Activated CD4-positive, alpha-beta T cell treated with anti-CD3 and anti-CD28 coated beads, Interleukin-2, amount 10 ng/mL, durations not matched to agents 24 days and 14 days (primary cell): ENCODE measurements around the gene RCAN3. TPM values are rescaled to one million over a fixed set of nuclear protein-coding genes. Genes with fewer than 3 reads are reported as not detected.

Source experiments
- DNase-seq: peaks from one replicate; pipeline ENCODE4 v3.0.0; 2022
- H3K27ac Mint-ChIP-seq: one replicate; pipeline ENCODE4 v1.8.0; 2022; ENCODE audit warnings: mild to moderate bottlenecking, mixed read lengths
- H3K27me3 Mint-ChIP-seq: one replicate; pipeline ENCODE4 v1.8.0; 2022; ENCODE audit warnings: mixed read lengths
- H3K36me3 Mint-ChIP-seq: one replicate; pipeline ENCODE4 v1.8.0; 2022; ENCODE audit warnings: low read depth, mild to moderate bottlenecking, mixed read lengths
- H3K4me1 Mint-ChIP-seq: one replicate; pipeline ENCODE4 v1.8.0; 2021; ENCODE audit warnings: mixed read lengths
- H3K4me3 Mint-ChIP-seq: one replicate; pipeline ENCODE4 v1.8.0; 2022; ENCODE audit warnings: mild to moderate bottlenecking, moderate library complexity, mixed read lengths
- H3K9me3 Mint-ChIP-seq: one replicate; pipeline ENCODE4 v1.8.0; 2021; ENCODE audit warnings: mixed read lengths
- intact Hi-C: fragments of 100-400 bp; cut with micrococcal nuclease; formaldehyde crosslinking; loops from one replicate; pipeline ENCODE4 v1.15.1; 2023
- total RNA-seq: library from RNA; stranded (reverse); gene quantifications from 2 replicates; pipeline ENCODE4 v1.2.3, GENCODE V29; 2022

The RCAN3 gene
- total RNA-seq, 1 donor from 2014 or later: 31.6 TPM

DNA sequence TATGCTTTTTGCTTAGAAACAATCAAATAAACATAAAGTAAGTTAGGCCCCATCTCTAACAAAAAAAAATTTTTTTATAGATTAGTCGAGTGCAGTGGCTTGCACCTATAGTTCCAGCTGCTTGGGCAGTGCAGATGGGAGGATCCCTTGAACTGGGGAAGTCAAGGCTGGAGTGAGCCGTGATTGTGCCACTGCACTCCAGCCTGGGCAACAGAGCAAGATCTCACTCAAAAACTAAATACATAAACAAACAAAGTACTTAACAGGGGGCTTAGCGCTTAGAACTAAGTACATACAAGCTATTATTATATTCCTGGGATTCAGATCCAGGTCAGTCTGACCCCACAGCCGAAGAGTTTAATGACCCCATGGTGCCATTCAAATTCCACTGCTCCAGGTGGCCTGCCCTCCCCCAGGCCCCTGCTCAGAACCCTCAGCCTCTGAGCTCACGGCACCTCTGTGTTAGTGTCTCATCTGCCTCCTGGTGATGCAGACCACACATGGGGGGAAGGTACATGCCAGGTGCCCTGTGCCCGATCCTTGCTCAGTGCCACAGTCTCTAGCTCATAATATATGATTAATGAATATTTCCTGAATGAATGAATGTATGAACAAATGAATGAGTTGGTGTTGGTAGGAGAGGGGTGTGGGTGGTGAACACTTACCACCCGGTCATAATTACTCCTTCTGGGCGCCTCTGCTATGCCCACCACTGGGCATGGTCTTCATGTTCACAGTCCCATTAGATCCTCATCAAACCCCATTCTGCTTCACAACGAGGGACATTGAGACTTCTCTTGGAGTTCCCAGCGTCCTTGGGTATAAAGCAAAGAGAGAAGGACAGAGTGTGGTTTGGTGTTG, 67.9 kb downstream of the RCAN3 start:
- no peak overlapping the region for H3K27ac Mint-ChIP-seq
- intact Hi-C loops: no loop called here
- peaks cover 5% of the 10 kb centered on the region for H3K27me3 Mint-ChIP-seq
- H3K36me3 Mint-ChIP-seq: no peaks in the 10 kb centered on the region
- no peak for DNase-seq
- H3K4me3 Mint-ChIP-seq: no peak overlapping the region
- H3K9me3 Mint-ChIP-seq: no peaks in the 10 kb centered on the region
- peaks cover 7% of the 10 kb centered on the region for H3K4me1 Mint-ChIP-seq

DNA sequence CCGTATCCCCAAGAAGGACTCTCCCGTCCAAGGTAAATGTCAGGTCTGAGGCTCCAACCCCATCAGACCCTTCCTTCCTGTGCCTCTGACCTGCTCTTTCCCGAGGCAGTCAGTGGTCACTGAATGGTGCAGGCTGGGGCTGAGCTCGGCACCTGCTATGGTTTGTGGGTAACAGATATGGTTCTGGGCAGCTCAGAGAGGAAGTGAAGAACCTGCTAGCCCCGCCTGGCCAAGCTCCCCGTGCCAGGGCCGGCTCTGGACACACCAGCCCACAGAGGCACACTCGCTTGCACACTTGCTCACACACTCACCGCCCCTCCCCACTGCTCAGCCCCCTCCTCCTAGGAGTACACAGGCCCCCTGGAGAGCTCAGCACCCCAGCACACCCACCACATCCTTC, 69.7 kb downstream of the RCAN3 start:
- intact Hi-C loops: no loop called here
- H3K36me3 Mint-ChIP-seq: no peaks in the 10 kb centered on the region
- H3K27ac Mint-ChIP-seq: no peak overlapping the region
- no peak overlapping the region for H3K4me3 Mint-ChIP-seq
- peaks cover 1% of the 10 kb centered on the region for H3K27me3 Mint-ChIP-seq
- no peak for DNase-seq
- peaks cover 2% of the 10 kb centered on the region for H3K4me1 Mint-ChIP-seq
- no peaks in the 10 kb centered on the region for H3K9me3 Mint-ChIP-seq

DNA sequence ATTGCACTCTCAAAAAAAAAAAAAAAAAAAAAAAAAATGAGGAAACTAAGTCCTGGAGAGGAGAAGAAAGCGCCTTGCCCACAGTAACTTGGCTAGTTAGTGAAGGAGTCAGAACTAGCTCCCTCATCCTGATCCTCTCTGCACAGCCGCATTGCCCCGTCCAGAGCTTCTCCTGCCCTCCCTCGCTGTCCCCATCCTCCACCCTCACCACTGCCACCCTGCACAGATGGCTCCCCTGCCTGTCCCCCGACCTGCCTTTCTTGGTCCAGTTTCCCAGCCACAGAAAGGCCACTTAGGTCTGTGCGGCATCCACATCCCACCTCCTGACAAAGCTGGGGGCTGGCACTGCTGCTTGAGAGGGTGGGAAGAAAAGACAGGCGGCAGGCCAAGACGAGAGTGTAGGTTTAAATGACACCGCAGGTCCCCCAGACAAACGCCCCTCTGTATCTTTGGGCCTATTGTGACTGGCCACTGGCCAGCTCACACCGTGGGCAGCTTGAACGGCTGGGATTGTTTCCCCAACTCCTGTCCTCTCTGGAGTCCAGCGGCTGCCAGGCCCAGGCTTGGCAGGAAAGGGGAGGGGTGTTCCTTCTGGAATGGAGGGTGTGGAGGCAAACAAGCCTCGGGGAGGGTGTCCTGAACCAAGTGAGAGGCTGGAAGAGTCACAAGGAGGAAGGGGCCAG, 73.4 kb downstream of the RCAN3 start:
- DNase-seq: no peak
- Mint-ChIP-seq H3K9me3 (no peaks in the 10 kb centered on the region), H3K36me3 (no peaks in the 10 kb centered on the region), H3K27ac (no peak overlapping the region), H3K27me3 (peaks cover 3% of the 10 kb centered on the region), H3K4me1 (no peaks in the 10 kb centered on the region), H3K4me3 (no peak overlapping the region)
- intact Hi-C loops: no loop called here

- Mint-ChIP-seq H3K4me1 (no peaks in the 10 kb centered on the region), H3K27ac (no peak overlapping the region), H3K4me3 (no peak overlapping the region), H3K27me3 (peaks cover 3% of the 10 kb centered on the region), H3K36me3 (no peaks in the 10 kb centered on the region), H3K9me3 (no peaks in the 10 kb centered on the region)
- intact Hi-C loops: no loop called here
- no peak for DNase-seq
Observed at GRCh38 chr1:24578846-24579245, 76.2 kb downstream of the RCAN3 start.

DNA sequence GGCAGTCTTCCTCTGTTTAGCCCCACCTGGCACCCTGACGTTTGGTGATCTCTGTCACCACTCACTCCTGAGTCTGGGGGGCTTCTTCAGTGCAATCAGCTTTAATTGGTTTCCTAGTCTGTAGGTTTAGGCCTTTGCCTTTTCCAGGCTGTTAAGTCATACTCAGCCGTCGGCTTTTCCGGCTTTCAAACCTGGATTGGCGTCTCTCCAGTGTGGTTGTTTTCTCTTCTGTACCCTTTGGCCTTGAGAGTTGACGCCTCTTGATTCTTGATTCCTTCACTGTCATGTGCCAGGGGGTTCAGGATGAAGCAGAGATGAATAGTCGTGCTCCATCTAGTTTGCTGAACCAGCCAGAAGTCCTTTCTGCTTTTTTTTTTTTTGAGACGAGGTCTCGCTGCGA, 78.1 kb downstream of the RCAN3 start:
- no peaks in the 10 kb centered on the region for H3K36me3 Mint-ChIP-seq
- no peak for DNase-seq
- H3K9me3 Mint-ChIP-seq: no peaks in the 10 kb centered on the region
- intact Hi-C loops: no loop called here
- H3K4me3 Mint-ChIP-seq: no peak overlapping the region
- no peaks in the 10 kb centered on the region for H3K4me1 Mint-ChIP-seq
- peaks cover 10% of the 10 kb centered on the region for H3K27me3 Mint-ChIP-seq
- H3K27ac Mint-ChIP-seq: no peak overlapping the region

DNA sequence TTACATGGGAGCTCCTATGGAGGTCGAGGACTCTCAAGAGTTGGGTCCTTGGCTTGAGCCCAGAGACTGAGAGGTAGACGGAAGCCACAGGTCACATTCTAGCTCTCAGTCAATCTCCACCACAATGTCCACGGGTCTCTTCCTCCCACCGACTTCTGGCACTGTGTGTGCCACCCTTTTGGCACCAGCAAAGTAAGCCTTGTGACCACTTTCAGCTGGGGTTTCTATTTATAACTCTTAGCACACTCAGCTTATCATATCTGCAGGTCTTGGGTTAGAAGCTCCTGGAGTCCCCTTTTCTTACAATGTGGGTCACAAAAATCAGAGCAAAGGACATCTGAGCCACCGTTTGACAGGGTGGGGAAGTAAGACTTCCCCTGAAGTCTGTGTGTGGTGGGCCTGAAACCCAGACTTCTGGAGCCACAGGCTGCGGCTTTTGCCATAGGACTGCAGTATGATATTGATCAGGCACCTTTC, 81.6 kb downstream of the RCAN3 start:
- no peaks in the 10 kb centered on the region for H3K9me3 Mint-ChIP-seq
- peaks cover 7% of the 10 kb centered on the region for H3K4me1 Mint-ChIP-seq
- intact Hi-C loops: no loop called here
- peaks cover 10% of the 10 kb centered on the region for H3K27me3 Mint-ChIP-seq
- H3K36me3 Mint-ChIP-seq: no peaks in the 10 kb centered on the region
- H3K4me3 Mint-ChIP-seq: no peak overlapping the region
- H3K27ac Mint-ChIP-seq: no peak overlapping the region
- DNase-seq: no peak

GRCh38 chr1:24586119-24586518, 83.5 kb downstream of the RCAN3 start:
- Mint-ChIP-seq H3K27ac (no peak overlapping the region), H3K4me3 (no peak overlapping the region), H3K4me1 (peaks cover 7% of the 10 kb centered on the region), H3K36me3 (no peaks in the 10 kb centered on the region), H3K9me3 (no peaks in the 10 kb centered on the region), H3K27me3 (peaks cover 10% of the 10 kb centered on the region)
- no peak for DNase-seq
- intact Hi-C loops: loop anchor here (2.0 to 5.0 kb wide), 3 partner anchors 45 to 169 kb away; partner anchors contain the start of gene NIPAL3

- peaks cover 8% of the 10 kb centered on the region for H3K4me1 Mint-ChIP-seq
- H3K4me3 Mint-ChIP-seq: no peak overlapping the region
- H3K9me3 Mint-ChIP-seq: no peaks in the 10 kb centered on the region
- intact Hi-C loops: loop anchor here (2.0 to 5.0 kb wide), 3 partner anchors 46 to 170 kb away; partner anchors contain the start of gene NIPAL3
- H3K27me3 Mint-ChIP-seq: peaks cover 12% of the 10 kb centered on the region
- DNase-seq: peak; percentile 89
- no peaks in the 10 kb centered on the region for H3K36me3 Mint-ChIP-seq
- no peak overlapping the region for H3K27ac Mint-ChIP-seq
Observed at GRCh38 chr1:24586970-24587820, 84.6 kb downstream of the RCAN3 start.

DNA sequence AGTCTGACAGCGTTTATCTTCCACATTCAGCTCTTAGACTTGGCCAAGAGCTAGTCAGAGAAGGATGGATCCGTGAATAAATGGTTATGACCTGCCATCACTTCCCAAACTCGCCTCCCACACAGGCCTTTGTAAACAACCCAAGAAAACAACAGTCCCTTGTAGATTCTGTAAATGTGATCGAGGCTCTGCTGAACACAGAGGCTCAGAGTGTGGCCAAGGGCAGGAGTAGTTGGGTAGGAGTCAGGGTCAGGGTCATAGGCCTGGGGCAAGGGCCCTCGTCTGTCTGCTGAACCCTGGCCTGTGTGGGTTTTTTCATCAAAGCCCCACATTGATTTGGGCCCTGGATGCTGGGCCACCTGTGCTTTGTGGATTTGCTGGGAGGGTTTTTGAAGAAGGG, 85.9 kb downstream of the RCAN3 start:
- Mint-ChIP-seq H3K4me1 (peaks cover 8% of the 10 kb centered on the region), H3K27ac (no peak overlapping the region), H3K36me3 (no peaks in the 10 kb centered on the region), H3K27me3 (peaks cover 12% of the 10 kb centered on the region), H3K4me3 (no peak overlapping the region), H3K9me3 (no peaks in the 10 kb centered on the region)
- intact Hi-C loops: loop anchor here (5.0 kb wide), 2 partner anchors 49 to 171 kb away; partner anchors contain the start of gene NIPAL3
- DNase-seq: no peak

DNA sequence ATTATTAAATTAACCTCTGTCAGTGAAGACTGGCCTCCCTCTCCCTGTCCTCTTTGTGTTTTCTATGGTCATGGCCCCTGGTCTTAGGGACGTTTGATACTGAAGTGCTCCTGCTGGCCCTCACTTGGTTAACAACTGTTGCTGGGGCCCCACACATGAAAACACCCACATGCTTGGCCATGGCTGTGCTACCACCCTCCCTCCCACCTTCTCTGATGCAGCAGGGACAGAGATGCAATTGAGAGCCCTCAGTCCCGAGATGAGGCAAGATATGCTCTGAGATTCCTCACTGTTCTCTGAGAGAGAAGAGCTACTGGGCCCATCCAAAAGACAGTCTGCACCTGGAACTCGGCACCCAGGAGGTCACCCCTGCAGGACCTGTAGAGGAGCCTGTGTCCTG, 86.6 kb downstream of the RCAN3 start:
- Mint-ChIP-seq H3K27ac (peak overlapping the region; percentile 12), H3K36me3 (no peaks in the 10 kb centered on the region), H3K4me1 (peaks cover 8% of the 10 kb centered on the region), H3K9me3 (no peaks in the 10 kb centered on the region), H3K27me3 (peaks cover 12% of the 10 kb centered on the region), H3K4me3 (no peak overlapping the region)
- intact Hi-C loops: loop anchor here (5.0 kb wide), 2 partner anchors 48 to 172 kb away; partner anchors contain the start of gene NIPAL3
- DNase-seq: no peak

Other genes with a start within 250 kb of the RCAN3 start
- gene GRHL3, start 183.5 kb upstream of the RCAN3 start, total RNA-seq: not detected in 2 replicates
- 3.8 and 5.0 TPM in 2 replicates for gene STPG1, start 89.1 kb upstream of the RCAN3 start, total RNA-seq
- 25.1 and 26.3 TPM in 2 replicates for gene NIPAL3, start 87.0 kb upstream of the RCAN3 start, total RNA-seq
- gene NCMAP, start 53.3 kb downstream of the RCAN3 start, total RNA-seq: not detected in 2 replicates
- 258 and 261 TPM in 2 replicates for gene SRRM1, start 140.5 kb downstream of the RCAN3 start, total RNA-seq
- 15.7 and 17.4 TPM in 2 replicates for gene CLIC4, start 242.6 kb downstream of the RCAN3 start, total RNA-seq